Endometrial microvascular endothelial cells (primary cell): ENCODE results near the gene CDC42BPA. TPM values are rescaled to one million over a fixed set of nuclear protein-coding genes. Genes with fewer than 3 reads are reported as not detected.

Source experiments
- in situ Hi-C: cut with HindIII; loops from 2 replicates; pipeline ENCODE4 v1.10.0; 2017; ENCODE audit warnings: low sequenced_read_pairs, low pct_unique_long_range_greater_than_20kb; ENCODE audit errors: inconsistent ontology term
- total RNA-seq: library from RNA; depleted of rRNA; stranded (reverse); fragments of >200 nt; gene quantifications from one replicate; pipeline ENCODE4 v1.2.3, GENCODE V29; 2015; ENCODE audit errors: inconsistent ontology term

The CDC42BPA gene
- total RNA-seq, 1 donor from 2014 or later: 47.6 TPM

- in situ Hi-C loops: no loop called here
Measured at GRCh38 chr1:227228201-227228600, 90.1 kb downstream of the CDC42BPA start.

- in situ Hi-C loops: no loop called here
Measured at GRCh38 chr1:227227761-227228160, 90.5 kb downstream of the CDC42BPA start.

GRCh38 chr1:227225715-227226346 is 92.5 kb downstream of the CDC42BPA start:
- in situ Hi-C loops: no loop called here

GRCh38 chr1:227223171-227223806 is 95.0 kb downstream of the CDC42BPA start:
- in situ Hi-C loops: no loop called here

- in situ Hi-C loops: no loop called here
Measured at GRCh38 chr1:227219715-227220292, 98.5 kb downstream of the CDC42BPA start.

GRCh38 chr1:227218870-227219573 is 99.3 kb downstream of the CDC42BPA start:
- in situ Hi-C loops: no loop called here

GRCh38 chr1:227215863-227216510 is 102.3 kb downstream of the CDC42BPA start:
- in situ Hi-C loops: no loop called here

GRCh38 chr1:227214207-227214606 is 104.1 kb downstream of the CDC42BPA start:
- in situ Hi-C loops: no loop called here

GRCh38 chr1:227213426-227213825 is 104.9 kb downstream of the CDC42BPA start:
- in situ Hi-C loops: no loop called here

GRCh38 chr1:227212164-227212563 is 106.1 kb downstream of the CDC42BPA start:
- in situ Hi-C loops: no loop called here

GRCh38 chr1:227210604-227211003 is 107.7 kb downstream of the CDC42BPA start:
- in situ Hi-C loops: no loop called here

- in situ Hi-C loops: no loop called here
Measured at GRCh38 chr1:227197064-227197463, 121.2 kb downstream of the CDC42BPA start.

GRCh38 chr1:227192163-227192562 is 126.1 kb downstream of the CDC42BPA start:
- in situ Hi-C loops: no loop called here

- in situ Hi-C loops: no loop called here
Measured at GRCh38 chr1:227191607-227192006, 126.7 kb downstream of the CDC42BPA start.

GRCh38 chr1:227190321-227190720 is 128.0 kb downstream of the CDC42BPA start:
- in situ Hi-C loops: no loop called here

- in situ Hi-C loops: no loop called here
Measured at GRCh38 chr1:227185291-227185690, 133.0 kb downstream of the CDC42BPA start.

- in situ Hi-C loops: no loop called here
Measured at GRCh38 chr1:227182012-227182411, 136.3 kb downstream of the CDC42BPA start.

- in situ Hi-C loops: no loop called here
Measured at GRCh38 chr1:227175611-227176010, 142.7 kb downstream of the CDC42BPA start.

- in situ Hi-C loops: no loop called here
Measured at GRCh38 chr1:227174164-227174563, 144.1 kb downstream of the CDC42BPA start.
